CD4-positive, alpha-beta T cell (primary cell): Measurements from ENCODE around the gene KIF5B. TPM values are rescaled to one million over a fixed set of nuclear protein-coding genes. Genes with fewer than 3 reads are reported as not detected.
A peak's percentile ranks its signal among the peaks of the same experiment; 100 is the strongest.

ENCODE experiments used
- ATAC-seq: fragments of 200-7000 bp; cut with Tn5 transposase; one replicate; pipeline ENCODE4 v1.10.0; 2022; ENCODE audit warnings: mild to moderate bottlenecking; ENCODE audit not compliant: poor library complexity
- CTCF ChIA-PET: fragments of 350-600 bp; sonication (Branson Sonifier 250); formaldehyde crosslinking; loops from one replicate; lab custom pipeline; 2021; ENCODE audit warnings: antibody characterized with exemption, inconsistent platforms; lab: Charles Lee
- POLR2A ChIA-PET: fragments of 350-600 bp; sonication (Branson Sonifier 250); formaldehyde crosslinking; loops from one replicate; lab custom pipeline; 2021; ENCODE audit warnings: antibody characterized with exemption, inconsistent platforms; lab: Charles Lee
- DNase-seq, 14 experiments: peaks; one replicate each; pipeline ENCODE4 v3.0.0-alpha.2; 2013 to 2020; ENCODE audit warnings: mixed read lengths in 2 of 14
- H3K27ac ChIP-seq, 2 donors: one replicate each; pipeline versions ENCODE4 v1.5.1 to v1.7.0; 2013; ENCODE audit warnings: low read length in 2 of 2, low read depth in 1 of 2, mild to moderate bottlenecking in 1 of 2
- H3K27me3 ChIP-seq, 2 experiments: 1 replicate in 1 of 2; 2 replicates in 1 of 2; pipeline versions ENCODE4 v1.6.1 to v1.7.0; 2013; ENCODE audit warnings: low read length in 2 of 2, control low read depth in 1 of 2, mild to moderate bottlenecking in 1 of 2, moderate library complexity in 1 of 2; ENCODE audit not compliant: insufficient read depth in 2 of 2, control insufficient read depth in 1 of 2
- H3K36me3 ChIP-seq: one replicate; pipeline ENCODE4 v1.6.1; 2013; ENCODE audit warnings: low read length, control low read depth; ENCODE audit not compliant: insufficient read depth
- H3K4me1 ChIP-seq: one replicate; pipeline ENCODE4 v1.6.1; 2013; ENCODE audit warnings: low read length, control low read depth; ENCODE audit not compliant: insufficient read depth
- H3K4me3 ChIP-seq: one replicate; pipeline ENCODE4 v1.5.1; 2013; ENCODE audit warnings: mild to moderate bottlenecking, low read length, moderate library complexity
- H3K9me3 ChIP-seq, 2 experiments: 1 replicate in 1 of 2; 2 replicates in 1 of 2; pipeline versions ENCODE4 v1.6.1 to v1.7.0; 2013; ENCODE audit warnings: low read length in 2 of 2, mild to moderate bottlenecking in 2 of 2, control low read depth in 1 of 2, moderate library complexity in 1 of 2; ENCODE audit not compliant: control insufficient read depth in 1 of 2, insufficient read depth in 1 of 2
- H3K27ac Mint-ChIP-seq: one replicate; pipeline ENCODE4 v1.8.0; 2020; ENCODE audit warnings: mixed read lengths
- H3K27me3 Mint-ChIP-seq: one replicate; pipeline ENCODE4 v1.8.0; 2021; ENCODE audit warnings: mixed read lengths
- H3K36me3 Mint-ChIP-seq: one replicate; pipeline ENCODE4 v1.8.0; 2021; ENCODE audit warnings: low read depth, mixed read lengths
- H3K4me1 Mint-ChIP-seq: one replicate; pipeline ENCODE4 v1.8.0; 2021; ENCODE audit warnings: low read depth, mixed read lengths
- H3K4me3 Mint-ChIP-seq: one replicate; pipeline ENCODE4 v1.8.0; 2020; ENCODE audit warnings: mild to moderate bottlenecking, mixed read lengths
- H3K9me3 Mint-ChIP-seq: one replicate; pipeline ENCODE4 v1.8.0; 2020; ENCODE audit warnings: mixed read lengths
- intact Hi-C, 2 experiments: fragments of 100-400 bp; cut with DNase I in 1 of 2; cut with micrococcal nuclease in 1 of 2; formaldehyde crosslinking; loops; one replicate each; pipeline versions ENCODE4 v1.15.1 to v1.9.0; 2023 to 2025; cut with DNase I, micrococcal nuclease
- total RNA-seq, 174 experiments: library from RNA in 2 of 174; stranded (reverse) in 2 of 174; gene quantifications; one replicate each; pipeline ENCODE4 v1.2.3 and lab custom pipeline; 2021 to 2026
- TF ChIP-seq, protein P1 (sequence below): fragments of 200-600 bp; IDR thresholded peaks from one replicate; pipeline ENCODE4 v1.8.0; 2022; ENCODE audit warnings: antibody characterized with exemption, mild to moderate bottlenecking

Gene KIF5B
- total RNA-seq, 2 experiments from 2014 or later, result 58.3 to 59.0 TPM

DNA sequence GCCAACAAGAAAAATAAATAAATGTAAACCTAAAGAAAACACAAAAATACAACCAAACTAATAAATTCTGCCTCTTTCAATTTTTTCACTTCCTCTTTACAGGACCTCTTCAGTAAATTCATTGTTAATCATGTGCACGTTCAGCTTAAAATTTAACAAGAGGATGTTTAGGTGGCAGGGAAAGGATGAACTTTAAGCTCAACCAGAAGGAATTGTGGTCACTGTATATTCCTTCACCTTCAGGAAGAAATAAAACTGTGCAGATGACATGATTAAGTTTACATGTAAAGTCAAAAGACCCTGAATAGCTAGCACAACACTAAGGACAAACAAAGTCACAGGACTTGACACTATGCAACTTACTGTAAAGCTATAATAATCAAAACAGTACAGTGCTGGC is 33.0 kb downstream of the KIF5B start:
- Mint-ChIP-seq H3K9me3 (no peaks in the 10 kb centered on the region), H3K4me1 (peaks cover 4% of the 10 kb centered on the region), H3K4me3 (no peak overlapping the region), H3K36me3 (peaks cover 91% of the 10 kb centered on the region), H3K27me3 (no peaks in the 10 kb centered on the region), H3K27ac (no peak overlapping the region)
- no peak overlapping the region for H3K27ac ChIP-seq
- no peaks in the 10 kb centered on the region for H3K27me3 ChIP-seq
- TF ChIP-seq, protein P1, sequence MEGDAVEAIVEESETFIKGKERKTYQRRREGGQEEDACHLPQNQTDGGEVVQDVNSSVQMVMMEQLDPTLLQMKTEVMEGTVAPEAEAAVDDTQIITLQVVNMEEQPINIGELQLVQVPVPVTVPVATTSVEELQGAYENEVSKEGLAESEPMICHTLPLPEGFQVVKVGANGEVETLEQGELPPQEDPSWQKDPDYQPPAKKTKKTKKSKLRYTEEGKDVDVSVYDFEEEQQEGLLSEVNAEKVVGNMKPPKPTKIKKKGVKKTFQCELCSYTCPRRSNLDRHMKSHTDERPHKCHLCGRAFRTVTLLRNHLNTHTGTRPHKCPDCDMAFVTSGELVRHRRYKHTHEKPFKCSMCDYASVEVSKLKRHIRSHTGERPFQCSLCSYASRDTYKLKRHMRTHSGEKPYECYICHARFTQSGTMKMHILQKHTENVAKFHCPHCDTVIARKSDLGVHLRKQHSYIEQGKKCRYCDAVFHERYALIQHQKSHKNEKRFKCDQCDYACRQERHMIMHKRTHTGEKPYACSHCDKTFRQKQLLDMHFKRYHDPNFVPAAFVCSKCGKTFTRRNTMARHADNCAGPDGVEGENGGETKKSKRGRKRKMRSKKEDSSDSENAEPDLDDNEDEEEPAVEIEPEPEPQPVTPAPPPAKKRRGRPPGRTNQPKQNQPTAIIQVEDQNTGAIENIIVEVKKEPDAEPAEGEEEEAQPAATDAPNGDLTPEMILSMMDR, result no peak
- intact Hi-C loops, result no loop called here
- no peaks in the 10 kb centered on the region for H3K4me1 ChIP-seq
- H3K9me3 ChIP-seq, result no peaks in the 10 kb centered on the region
- peaks cover 76% of the 10 kb centered on the region for H3K36me3 ChIP-seq
- CTCF ChIA-PET, result no interaction called here
- ATAC-seq, result no peak
- POLR2A ChIA-PET, result interaction anchor here (0.6 kb wide), 1 partner anchor 94 kb away, joined by 3 read pairs; no protein-coding TSS in a partner anchor
- H3K4me3 ChIP-seq, result no peak overlapping the region
- DNase-seq, result no peak

DNA sequence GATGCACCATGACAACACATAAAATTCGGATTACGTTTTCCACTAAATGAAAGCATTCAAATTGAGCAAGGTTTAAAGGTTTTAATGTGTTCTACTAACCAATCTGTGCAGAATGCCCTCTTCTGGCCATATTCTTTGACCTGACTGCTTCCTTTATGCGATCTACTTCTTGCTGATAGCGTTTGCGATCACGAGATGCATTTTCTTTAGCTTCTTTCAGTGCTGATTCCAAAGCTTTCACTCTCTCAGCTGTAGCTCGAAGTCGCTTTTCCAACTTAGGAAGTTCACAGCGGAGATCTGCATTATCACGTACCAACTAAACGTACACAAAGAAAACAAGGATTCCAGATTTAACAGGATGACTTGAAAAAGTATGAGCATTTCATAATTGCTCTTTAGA is 39.2 kb downstream of the KIF5B start:
- TF ChIP-seq, protein P1, result no peak
- intact Hi-C loops, result no loop called here
- ChIA-PET POLR2A (no interaction called here), CTCF (no interaction called here)
- Mint-ChIP-seq H3K4me1 (no peaks in the 10 kb centered on the region), H3K36me3 (peaks cover 95% of the 10 kb centered on the region), H3K4me3 (peak overlapping the region; percentile 7), H3K9me3 (no peaks in the 10 kb centered on the region), H3K27me3 (no peaks in the 10 kb centered on the region), H3K27ac (peak overlapping the region; percentile 67)
- H3K4me1 ChIP-seq, result no peaks in the 10 kb centered on the region
- H3K9me3 ChIP-seq, result no peaks in the 10 kb centered on the region
- no peaks in the 10 kb centered on the region for H3K27me3 ChIP-seq
- DNase-seq, result no peak
- peaks cover 99% of the 10 kb centered on the region for H3K36me3 ChIP-seq
- H3K4me3 ChIP-seq, result no peak overlapping the region
- no peak for ATAC-seq
- H3K27ac ChIP-seq, result no peak overlapping the region

DNA sequence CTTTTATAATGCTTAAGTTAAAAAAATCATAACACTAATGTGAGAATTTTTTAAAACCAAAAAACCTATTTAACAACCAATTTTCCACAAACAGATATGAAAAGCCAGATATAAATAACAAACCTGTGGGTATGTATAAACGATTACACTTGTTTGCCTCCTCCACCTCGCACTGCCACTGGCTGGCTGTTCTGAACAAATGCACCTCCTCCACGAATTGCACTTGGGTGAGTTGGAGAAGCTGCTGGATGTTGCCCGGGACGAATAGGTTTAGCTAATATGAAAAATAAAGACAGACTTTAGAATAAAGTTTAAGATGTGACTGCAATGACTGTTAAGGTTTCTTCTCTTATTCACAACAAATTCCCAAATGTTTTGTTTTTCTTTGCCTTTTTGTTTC is 40.8 kb downstream of the KIF5B start:
- Histone ChIP-seq H3K4me1 (no peaks in the 10 kb centered on the region), H3K9me3 (no peaks in the 10 kb centered on the region), H3K27me3 (no peaks in the 10 kb centered on the region), H3K27ac (no peak overlapping the region), H3K36me3 (peaks cover 97% of the 10 kb centered on the region), H3K4me3 (no peak overlapping the region)
- Mint-ChIP-seq H3K4me1 (no peaks in the 10 kb centered on the region), H3K9me3 (no peaks in the 10 kb centered on the region), H3K27me3 (no peaks in the 10 kb centered on the region), H3K4me3 (no peak overlapping the region), H3K27ac (peak overlapping the region; percentile 45), H3K36me3 (peaks cover 93% of the 10 kb centered on the region)
- ATAC-seq, result no peak
- intact Hi-C loops, result no loop called here
- CTCF ChIA-PET, result interaction anchor here (0.8 kb wide), 1 partner anchor 11 kb away, joined by 3 read pairs; no protein-coding TSS in a partner anchor
- DNase-seq, result no peak
- TF ChIP-seq, protein P1, result no peak
- POLR2A ChIA-PET, result no interaction called here
